T-cell (primary cell): ENCODE results near the gene VMO1. TPM values are rescaled to one million over a fixed set of nuclear protein-coding genes. Genes with fewer than 3 reads are reported as not detected.
"Not testable (repeated sequence)": the region's sequence is repeated elsewhere in the genome, so short reads cannot be mapped to it uniquely, and the experiment has no call there.

Experiments
- ATAC-seq, 4 experiments: fragments of 200-7000 bp in 3 of 4; fragments of 150-1000 bp in 1 of 4; cut with Tn5 transposase; replicated peaks in 1 of 4; 1 replicate in 3 of 4; 2 replicates in 1 of 4; pipeline ENCODE4 v1.10.0; 2021; ENCODE audit warnings: moderate library complexity in 3 of 4, mild to moderate bottlenecking in 2 of 4, moderate number of reproducible peaks in 1 of 4
- CTCF ChIA-PET, 2 donors: fragments of 300-600 bp; sonication (Branson Sonifier 250); formaldehyde crosslinking; loops; one replicate each; lab custom pipeline; 2022; ENCODE audit warnings: antibody characterized with exemption in 2 of 2; lab: Charles Lee
- POLR2A ChIA-PET, 2 donors: fragments of 300-600 bp; sonication (Branson Sonifier 250); formaldehyde crosslinking; loops; one replicate each; lab custom pipeline; 2022; ENCODE audit warnings: antibody characterized with exemption in 2 of 2; lab: Charles Lee
- DNase-seq, 35 experiments: peaks; one replicate each; pipeline versions ENCODE4 v3.0.0 to v3.0.0-alpha.2; 2013 to 2023
- H3K27ac ChIP-seq: one replicate; pipeline ENCODE4 v1.5.1; 2013; ENCODE audit warnings: low read length
- H3K27me3 ChIP-seq, 2 experiments: replicated peaks in 1 of 2; 1 replicate in 1 of 2; 2 replicates in 1 of 2; pipeline versions ENCODE4 v1.6.1 to v1.7.0; 2013; ENCODE audit warnings: low read length in 1 of 2, mixed read lengths in 1 of 2; ENCODE audit not compliant: control insufficient read depth in 2 of 2, insufficient read depth in 2 of 2; ENCODE audit errors: extremely low read depth in 1 of 2
- H3K36me3 ChIP-seq, 2 donors: 1 replicate in 1 of 2; 2 replicates in 1 of 2; pipeline versions ENCODE4 v1.6.1 to v1.7.0; 2013; ENCODE audit warnings: low read length in 1 of 2; ENCODE audit not compliant: control insufficient read depth in 2 of 2, insufficient read depth in 1 of 2; ENCODE audit errors: extremely low read depth in 1 of 2
- H3K4me1 ChIP-seq, 2 experiments: 1 replicate in 1 of 2; 2 replicates in 1 of 2; pipeline versions ENCODE4 v1.6.1 to v1.7.0; 2013; ENCODE audit warnings: low read length in 2 of 2, mixed read lengths in 1 of 2; ENCODE audit not compliant: insufficient read depth in 2 of 2, control insufficient read depth in 1 of 2; ENCODE audit errors: extremely low read depth in 1 of 2
- H3K4me3 ChIP-seq, 2 donors: 1 replicate in 1 of 2; 2 replicates in 1 of 2; pipeline versions ENCODE4 v1.5.1 to v1.7.0; 2013; ENCODE audit warnings: mild to moderate bottlenecking in 2 of 2, low read length in 1 of 2, moderate library complexity in 1 of 2; ENCODE audit not compliant: control insufficient read depth in 1 of 2; ENCODE audit errors: extremely low read depth in 1 of 2
- H3K9me3 ChIP-seq: 2 replicates; pipeline ENCODE4 v1.7.0; 2013
- H3K27ac Mint-ChIP-seq, 2 donors: one replicate each; pipeline ENCODE4 v1.8.0; 2020 to 2021; ENCODE audit warnings: mild to moderate bottlenecking in 2 of 2, mixed read lengths in 2 of 2
- H3K27me3 Mint-ChIP-seq, 2 donors: one replicate each; pipeline ENCODE4 v1.8.0; 2021 to 2022; ENCODE audit warnings: mixed read lengths in 2 of 2
- H3K36me3 Mint-ChIP-seq: one replicate; pipeline ENCODE4 v1.8.0; 2021; ENCODE audit warnings: mixed read lengths
- H3K4me1 Mint-ChIP-seq, 3 donors: one replicate each; pipeline ENCODE4 v1.8.0; 2020 to 2022; ENCODE audit warnings: mixed read lengths in 3 of 3, mild to moderate bottlenecking in 1 of 3
- H3K4me3 Mint-ChIP-seq, 3 donors: one replicate each; pipeline ENCODE4 v1.8.0; 2020 to 2022; ENCODE audit warnings: mild to moderate bottlenecking in 3 of 3, mixed read lengths in 3 of 3, moderate library complexity in 3 of 3
- H3K9me3 Mint-ChIP-seq, 3 donors: one replicate each; pipeline ENCODE4 v1.8.0; 2020 to 2022; ENCODE audit warnings: mixed read lengths in 3 of 3
- WGBS: methylation state at CpG from one replicate; pipeline ENCODE4 v1.1.5; 2013; ENCODE audit warnings: missing lambda C conversion rate; ENCODE audit not compliant: insufficient coverage; 5-methylcytosine and 5-hydroxymethylcytosine counted together
- total RNA-seq, 35 experiments: library from RNA in 6 of 35; stranded (reverse) in 6 of 35; fragments of 120-200 nt in 1 of 35; gene quantifications; one replicate each; pipeline versions ENCODE4 v1.2.1 to v1.2.4 and lab custom pipeline; 2013 to 2026

VMO1 gene
- total RNA-seq (under 1 TPM in 4 of 5 donors, not detected in 1; 0.38 to 0.82 (median 0.59) TPM), total RNA-seq (lab: John Stamatoyannopoulos, UW) (0 to 1.7 (median 0.19) reads per million in 29 experiments)
- total RNA-seq (2013): 0.18 TPM

DNA sequence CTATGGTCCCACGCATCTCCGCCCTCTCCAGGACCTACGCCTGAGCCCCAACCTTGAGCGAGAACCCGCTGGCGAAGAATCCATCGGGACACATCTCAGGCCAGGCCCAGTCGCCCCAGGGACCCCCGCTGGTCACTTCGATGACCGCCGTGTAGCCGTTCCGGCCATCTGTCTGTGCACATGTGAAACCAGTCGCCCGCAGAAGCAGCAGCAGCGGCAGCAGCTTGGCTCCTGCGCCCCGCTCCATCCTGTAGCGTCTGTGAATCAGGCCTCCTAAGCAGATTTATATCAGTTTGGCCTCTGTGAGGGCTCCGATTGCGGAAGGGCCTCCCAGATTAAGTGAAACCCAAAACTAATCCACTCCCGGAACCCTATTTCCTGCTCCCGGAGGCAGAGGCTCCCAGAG is at the start of gene VMO1:
VMO1 (minus strand) TSS at position 259 of the 406 bp plus-strand sequence; CDS start at position 247, 12 bp downstream.
- Mint-ChIP-seq H3K4me1 (peaks cover 24 to 32% (median 27%) of the 10 kb centered on the region in 3 donors), H3K27ac (no peak within 1 kb of the TSS), H3K27me3 (peaks cover 35 to 62% of the 10 kb centered on the region in 2 donors), H3K9me3 (no peaks in the 10 kb centered on the region), H3K4me3 (peak within 1 kb of the TSS in 1 of 3 donors; percentile 59), H3K36me3 (no peaks in the 10 kb centered on the region)
- ATAC-seq: no peak
- 9% methylated on average over 20 of the region's 24 CpGs for WGBS
- Histone ChIP-seq H3K27ac (no peak within 1 kb of the TSS), H3K36me3 (no peaks in the 10 kb centered on the region), H3K4me3 (no peak within 1 kb of the TSS), H3K27me3 (peaks cover 13 to 80% of the 10 kb centered on the region in 2 experiments), H3K9me3 (no peaks in the 10 kb centered on the region), H3K4me1 (peaks cover 8 to 36% of the 10 kb centered on the region in 2 experiments)
- CTCF ChIA-PET: no interaction called here
- POLR2A ChIA-PET: interaction anchor here in 1 of 2 donors (0.6 kb wide), 1 partner anchor 9 kb away, joined by 5 read pairs; no protein-coding TSS in a partner anchor
- peak in 1 of 35 experiments; percentile 19 for DNase-seq

GRCh38 chr17:4834681-4835020 is 48.5 kb upstream of the VMO1 start:
- H3K4me3 ChIP-seq: peak overlapping the region in 1 of 2 donors; percentile 73
- peaks cover 0 to 15% of the 10 kb centered on the region in 2 donors for H3K36me3 ChIP-seq
- DNase-seq: no peak
- peak overlapping the region; percentile 57 for H3K27ac ChIP-seq
- ChIA-PET CTCF (no interaction called here), POLR2A (interaction anchor here (0.6 kb wide), 2 partner anchors 16 to 556 kb away, joined by 3 to 13 read pairs; no protein-coding TSS in a partner anchor)
- H3K27me3 ChIP-seq: no peaks in the 10 kb centered on the region
- WGBS: 94% methylated on average over 3 of the region's 4 CpGs
- H3K36me3 Mint-ChIP-seq: peaks cover 6% of the 10 kb centered on the region
- no peaks in the 10 kb centered on the region for H3K9me3 Mint-ChIP-seq
- no peaks in the 10 kb centered on the region for H3K27me3 Mint-ChIP-seq
- H3K27ac Mint-ChIP-seq: peak overlapping the region; percentile 84 to 86
- ATAC-seq: no peak
- H3K4me1 ChIP-seq: peaks cover 14 to 38% of the 10 kb centered on the region in 2 experiments
- peaks cover 46 to 55% (median 52%) of the 10 kb centered on the region in 3 donors for H3K4me1 Mint-ChIP-seq
- no peaks in the 10 kb centered on the region for H3K9me3 ChIP-seq
- peak overlapping the region; percentile 91 to 92 (median 91) for H3K4me3 Mint-ChIP-seq

- peak overlapping the region; percentile 73 to 85 for H3K4me3 ChIP-seq
- H3K27ac ChIP-seq: peak overlapping the region; percentile 57
- Mint-ChIP-seq H3K4me1 (peaks cover 41 to 50% (median 47%) of the 10 kb centered on the region in 3 donors), H3K4me3 (peak overlapping the region; percentile 91 to 92 (median 91)), H3K27me3 (no peaks in the 10 kb centered on the region), H3K27ac (peak overlapping the region; percentile 84 to 86), H3K9me3 (no peaks in the 10 kb centered on the region), H3K36me3 (peaks cover 6% of the 10 kb centered on the region)
- 27% methylated on average over 8 of the region's 15 CpGs for WGBS
- DNase-seq: peak in 3 of 35 experiments; percentile 7 to 29 (median 16)
- H3K9me3 ChIP-seq: no peaks in the 10 kb centered on the region
- POLR2A ChIA-PET: interaction anchor here in 1 of 2 donors (0.6 kb wide), 1 partner anchor 17 kb away, joined by 13 read pairs; no protein-coding TSS in a partner anchor
- H3K36me3 ChIP-seq: peaks cover 0 to 13% of the 10 kb centered on the region in 2 donors
- peaks cover 14 to 35% of the 10 kb centered on the region in 2 experiments for H3K4me1 ChIP-seq
- CTCF ChIA-PET: interaction anchor here in 1 of 2 donors (0.5 kb wide), 1 partner anchor 35 kb away, joined by 3 read pairs; no protein-coding TSS in a partner anchor
- no peaks in the 10 kb centered on the region for H3K27me3 ChIP-seq
- ATAC-seq: no peak
These were observed 47.9 kb upstream of the VMO1 start for GRCh38 chr17:4833941-4834680.

DNA sequence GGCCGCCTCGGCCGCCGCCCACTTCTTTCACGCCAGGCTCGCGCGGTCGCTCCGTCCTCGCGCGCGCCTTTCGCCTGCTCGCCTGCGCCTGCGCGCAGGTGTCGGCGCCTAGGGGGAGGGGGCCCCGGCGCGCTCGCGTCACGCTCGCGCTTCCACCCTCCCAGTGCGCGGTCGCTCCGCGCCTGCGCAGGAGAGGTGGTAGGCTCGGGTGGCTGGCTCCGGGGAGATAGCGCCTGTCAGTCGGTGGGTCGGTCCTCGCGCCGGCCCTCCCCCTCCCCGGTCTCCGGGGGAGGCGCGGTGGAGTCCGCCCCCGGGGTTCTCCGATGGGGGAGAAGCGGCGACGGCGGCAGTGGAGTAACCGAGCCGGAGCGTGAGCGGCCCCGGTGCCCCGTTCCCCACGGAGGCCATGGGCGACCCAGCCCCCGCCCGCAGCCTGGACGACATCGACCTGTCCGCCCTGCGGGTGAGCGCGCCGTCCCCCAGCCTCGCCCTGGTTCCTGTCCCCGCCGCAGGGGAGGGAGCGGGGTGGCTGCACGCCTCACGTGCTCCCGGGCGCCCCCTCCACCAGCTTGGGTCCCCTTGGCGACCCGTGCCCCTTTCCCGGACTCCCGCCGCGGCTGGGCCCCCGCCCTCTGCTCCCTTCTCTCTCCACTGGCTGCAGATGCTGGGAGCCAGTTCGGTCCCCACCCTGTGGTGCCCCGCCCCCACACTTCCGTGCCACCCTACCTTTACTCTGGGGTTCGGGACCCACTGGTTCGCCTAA is 47.2 kb upstream of the VMO1 start, which contains the start of gene MINK1:
MINK1 (plus strand) TSS at position 163 of the 763 bp plus-strand sequence; CDS start at position 407, 244 bp downstream.
- Histone ChIP-seq H3K27ac (peak within 1 kb of the TSS; percentile 73), H3K9me3 (no peaks in the 10 kb centered on the region), H3K36me3 (peaks cover 0 to 12% of the 10 kb centered on the region in 2 donors), H3K27me3 (no peaks in the 10 kb centered on the region), H3K4me1 (peaks cover 14 to 35% of the 10 kb centered on the region in 2 experiments), H3K4me3 (peak within 1 kb of the TSS; percentile 73 to 85)
- Mint-ChIP-seq H3K36me3 (peaks cover 6% of the 10 kb centered on the region), H3K27me3 (no peaks in the 10 kb centered on the region), H3K4me1 (peaks cover 38 to 45% (median 40%) of the 10 kb centered on the region in 3 donors), H3K27ac (peak within 1 kb of the TSS; percentile 92 to 93), H3K9me3 (no peaks in the 10 kb centered on the region), H3K4me3 (peak within 1 kb of the TSS; percentile 91 to 92 (median 92))
- DNase-seq (peak; percentile 77 to 96 (median 84)), ATAC-seq (peak; percentile 88 to 93 (median 88))
- CTCF ChIA-PET: no interaction called here
- WGBS: under 1% methylated on average over 84 of the region's 91 CpGs
- POLR2A ChIA-PET: no interaction called here

GRCh38 chr17:4832829-4833177 is 46.6 kb upstream of the VMO1 start:
- Mint-ChIP-seq H3K27ac (peak overlapping the region; percentile 92 to 93), H3K4me3 (peak overlapping the region; percentile 88 to 92 (median 92)), H3K4me1 (peaks cover 34 to 40% (median 34%) of the 10 kb centered on the region in 3 donors)
- H3K36me3 ChIP-seq, H3K27me3 Mint-ChIP-seq, H3K27me3 ChIP-seq, H3K36me3 Mint-ChIP-seq, DNase-seq, H3K9me3 ChIP-seq, H3K9me3 Mint-ChIP-seq, CTCF ChIA-PET: not testable (repeated sequence)
- Histone ChIP-seq H3K4me3 (peak overlapping the region; percentile 73 to 85), H3K27ac (peak overlapping the region; percentile 73), H3K4me1 (peaks cover 14 to 35% of the 10 kb centered on the region in 2 experiments)
- POLR2A ChIA-PET: interaction anchor here in 1 of 2 donors (0.6 kb wide), 1 partner anchor 43 kb away, joined by 3 read pairs; no protein-coding TSS in a partner anchor
- 2% methylated on average over 10 of the region's 17 CpGs for WGBS
- peak in 2 of 4 experiments; percentile 0 to 26 for ATAC-seq

- Mint-ChIP-seq H3K9me3 (no peaks in the 10 kb centered on the region), H3K36me3 (no peaks in the 10 kb centered on the region), H3K4me1 (peaks cover 0 to under 1% (median 0%) of the 10 kb centered on the region in 3 donors), H3K4me3 (no peak overlapping the region), H3K27ac (no peak overlapping the region), H3K27me3 (no peaks in the 10 kb centered on the region)
- ChIA-PET POLR2A (no interaction called here), CTCF (no interaction called here)
- no peak overlapping the region for H3K4me3 ChIP-seq
- 94% methylated on average over 3 of the region's 8 CpGs for WGBS
- ATAC-seq (no peak), DNase-seq (no peak)
- peaks cover 0 to under 1% of the 10 kb centered on the region in 2 experiments for H3K4me1 ChIP-seq
- no peaks in the 10 kb centered on the region for H3K36me3 ChIP-seq
- H3K9me3 ChIP-seq: no peaks in the 10 kb centered on the region
- H3K27ac ChIP-seq: no peak overlapping the region
- H3K27me3 ChIP-seq: peaks cover 0 to 3% of the 10 kb centered on the region in 2 experiments
These were observed 41.2 kb upstream of the VMO1 start for GRCh38 chr17:4827399-4827798.
